ENCODE data around the gene BCAS3.
"Not testable (repeated sequence)": the region's sequence is repeated elsewhere in the genome, so short reads cannot be mapped to it uniquely, and the experiment has no call there.

BCAS3 gene

DNA sequence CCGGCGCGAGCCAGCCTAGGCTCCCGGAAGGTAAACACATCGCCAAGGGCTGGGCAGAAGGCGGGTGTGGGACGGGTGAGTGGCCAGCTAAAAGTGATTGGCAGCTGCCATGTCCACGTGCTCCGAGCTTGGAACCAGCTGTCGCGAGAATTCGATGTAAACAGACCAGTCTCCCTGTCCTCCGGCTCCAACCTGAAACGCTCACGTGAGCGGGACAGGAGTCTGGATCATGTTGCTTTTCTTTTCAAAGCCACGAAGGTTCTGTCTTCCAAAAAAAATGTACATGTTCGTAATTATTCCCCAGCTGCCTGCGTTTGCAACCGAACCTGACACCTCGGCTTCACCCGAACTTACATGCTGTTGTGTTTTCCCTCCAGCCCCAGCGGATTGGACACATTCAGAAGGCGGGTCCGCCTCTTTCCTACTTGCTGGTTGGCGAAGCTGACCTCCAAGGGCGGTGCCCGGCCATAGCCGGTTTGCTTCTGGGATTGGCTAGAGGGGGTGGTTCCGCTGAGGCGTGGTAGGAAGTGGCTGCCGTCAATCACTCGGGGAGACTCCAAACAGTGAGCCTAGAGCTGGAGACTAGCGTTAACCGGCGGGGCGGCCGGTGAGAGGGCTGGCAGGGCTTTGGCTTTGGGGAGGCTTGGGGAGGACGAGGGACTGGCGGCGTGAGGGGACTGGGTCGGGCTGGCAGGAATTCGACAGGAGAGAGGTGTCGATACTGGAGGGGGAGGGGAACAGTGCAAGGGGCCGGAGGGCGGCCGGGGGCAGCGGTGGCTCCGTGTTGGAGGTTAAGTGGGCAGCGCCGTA lies at the start of gene BCAS3:
TSS of gene BCAS3 (plus strand) at position 544 of the 810 bp plus-strand sequence.
- peak; percentile 99 for DNase-seq

DNA sequence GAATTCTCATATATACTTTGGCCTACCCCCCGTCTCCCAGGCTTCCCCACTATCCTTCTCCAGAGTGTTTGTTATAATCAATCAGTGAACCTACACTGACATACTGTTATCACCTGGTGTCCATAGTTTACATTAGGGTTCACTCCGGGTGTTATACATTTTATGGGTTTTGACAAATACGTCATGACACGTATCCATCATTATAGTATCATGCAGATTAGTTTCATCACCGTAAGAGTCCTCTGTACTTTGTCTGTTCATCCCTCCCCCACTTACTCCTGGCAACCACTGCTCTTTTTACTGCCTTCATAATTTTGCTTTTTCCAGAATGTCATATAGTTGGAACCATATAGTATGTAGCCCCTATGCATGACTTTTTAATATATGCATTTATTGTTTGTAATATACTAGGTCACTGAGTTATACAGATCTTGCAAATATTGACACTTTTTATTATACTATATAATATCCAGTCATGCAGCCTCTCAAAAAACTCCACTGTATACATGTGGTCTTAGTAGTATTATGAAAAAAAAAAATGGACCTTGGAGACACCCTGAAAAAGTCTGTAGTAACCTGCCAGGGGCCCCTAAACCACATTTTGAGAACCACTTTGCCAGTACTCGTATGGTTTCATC lies 49.3 kb upstream of the BCAS3 start:
- no peak for DNase-seq

DNA sequence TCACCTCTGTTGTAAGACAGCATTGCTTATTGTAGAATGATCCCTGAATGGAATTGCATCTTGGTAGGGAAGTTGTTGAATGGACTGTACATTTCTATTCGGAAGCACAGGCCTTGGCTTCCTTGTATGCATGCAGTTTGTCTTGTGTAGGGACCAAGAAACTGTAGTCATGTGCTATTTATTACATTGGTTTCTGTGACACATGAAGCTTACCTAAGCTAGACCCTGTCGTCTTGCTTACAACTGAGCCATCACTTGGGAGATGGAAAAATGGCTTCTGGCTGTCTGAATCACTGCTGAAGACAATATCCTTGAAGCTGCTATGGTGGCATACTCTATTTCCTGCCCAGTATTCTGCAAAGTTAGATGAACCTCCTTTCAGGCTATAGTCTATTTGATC lies 48.5 kb upstream of the BCAS3 start:
- DNase-seq: no peak

DNA sequence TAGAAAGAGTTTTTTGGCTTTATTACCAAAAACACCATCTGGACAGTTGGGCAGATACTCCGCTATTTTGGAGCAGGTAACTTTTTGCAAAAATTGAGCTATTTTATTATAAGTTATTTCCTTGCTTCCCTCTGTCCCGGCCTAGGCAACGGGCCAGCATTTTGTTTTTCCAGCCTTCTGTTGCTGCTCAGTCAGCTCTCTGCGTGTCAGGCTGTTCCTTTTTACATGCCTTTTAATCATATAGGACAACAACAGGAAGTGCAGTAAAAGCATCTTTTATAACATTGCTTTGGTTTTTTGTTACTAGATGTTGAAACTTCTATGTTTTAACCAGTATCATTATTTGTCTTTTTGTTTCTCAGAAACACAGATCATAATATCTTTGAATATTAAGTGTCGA lies 47.3 kb upstream of the BCAS3 start:
- no peak for DNase-seq

DNA sequence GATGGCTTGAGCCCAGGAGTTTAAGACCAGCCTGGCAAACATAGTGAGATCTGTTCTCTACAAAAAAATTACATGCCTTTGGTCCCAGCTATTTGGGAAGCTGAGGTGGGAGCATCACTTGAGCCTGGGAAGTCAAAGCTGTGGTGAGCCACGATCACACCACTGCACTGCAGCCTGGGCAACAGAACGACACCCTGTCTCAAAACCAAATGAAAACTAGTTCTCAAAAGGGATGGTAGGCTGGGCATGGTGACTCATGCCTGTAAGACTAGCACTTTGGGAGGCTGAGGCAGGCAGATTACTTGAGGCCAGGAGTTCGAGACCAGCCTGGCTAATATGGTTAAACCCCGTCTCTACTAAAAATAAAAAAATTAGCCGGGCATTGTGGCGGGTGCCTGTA lies 46.5 kb upstream of the BCAS3 start:
- DNase-seq: no peak

DNA sequence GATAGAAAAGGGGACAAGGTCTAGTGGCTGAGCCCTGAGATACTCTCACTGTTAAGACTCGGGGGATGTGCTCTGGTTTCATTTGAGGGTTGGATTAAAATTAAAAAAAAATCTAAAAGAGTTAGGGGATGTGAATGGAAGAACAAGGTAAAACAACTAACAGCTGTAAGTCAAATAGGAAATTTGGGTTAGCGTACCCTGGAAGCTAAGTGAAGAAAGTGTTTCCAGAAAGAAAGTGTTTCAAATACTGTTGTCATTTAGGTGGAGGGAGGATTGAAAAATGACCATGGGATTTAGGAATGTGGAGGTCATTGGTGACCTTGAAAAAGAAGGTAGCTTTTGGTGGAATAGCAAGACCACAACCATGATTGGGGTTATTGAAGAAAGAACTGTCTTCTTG lies 40.0 kb upstream of the BCAS3 start:
- no peak for DNase-seq

DNA sequence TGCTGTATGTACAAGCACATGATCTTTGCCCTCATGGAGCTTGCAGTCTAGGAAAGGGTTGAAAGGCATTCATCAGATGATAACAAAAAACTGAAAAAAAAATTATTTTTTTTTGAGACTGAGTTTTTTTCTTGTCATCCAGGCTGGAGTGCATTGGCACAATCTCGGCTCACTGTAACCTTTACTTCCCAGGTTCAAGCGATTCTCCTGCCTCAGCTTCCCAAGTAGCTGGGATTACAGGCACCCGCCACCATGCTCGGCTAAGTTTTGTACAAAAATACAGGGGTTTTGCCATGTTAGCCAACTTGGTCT lies 38.7 kb upstream of the BCAS3 start:
- DNase-seq: no peak

DNA sequence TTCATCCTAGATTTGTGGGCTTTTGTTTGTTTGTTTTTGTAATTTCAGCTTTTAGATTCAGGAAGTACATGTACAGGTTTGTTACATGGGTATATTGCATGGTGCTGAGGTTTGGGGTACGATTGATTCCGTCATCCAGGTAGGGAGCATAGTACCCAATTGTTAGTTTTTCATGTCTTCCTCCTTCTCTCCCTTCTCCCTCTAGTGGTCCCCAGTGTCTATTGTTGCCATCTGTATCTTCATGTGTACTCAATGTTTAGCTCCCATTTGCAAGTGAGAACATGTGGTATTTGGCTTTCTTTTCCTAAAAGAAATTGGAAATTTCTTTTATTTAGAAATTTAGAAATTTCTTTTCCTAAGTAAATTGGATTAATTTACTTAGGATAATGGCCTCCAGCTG lies 37.1 kb upstream of the BCAS3 start:
- peak; percentile 20 for DNase-seq

DNA sequence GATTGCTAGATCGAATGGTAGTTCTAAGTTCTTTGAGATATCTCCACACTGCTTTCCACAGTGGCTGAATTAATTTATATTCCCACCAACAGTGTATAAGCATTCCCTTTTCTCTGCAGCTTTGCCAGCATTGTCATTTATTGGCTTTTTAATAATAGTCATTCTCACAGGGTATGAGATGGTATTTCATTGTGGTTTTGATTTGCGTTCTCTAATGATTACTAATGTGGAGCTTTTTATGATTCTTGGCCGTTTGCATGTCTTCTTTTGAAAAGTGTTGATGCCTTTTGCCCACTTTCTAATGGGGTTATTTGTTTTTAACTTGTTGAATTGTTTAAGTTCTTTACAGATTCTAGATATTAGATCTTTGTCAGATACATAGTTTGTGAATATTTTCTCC lies 36.5 kb upstream of the BCAS3 start:
- no peak for DNase-seq

DNA sequence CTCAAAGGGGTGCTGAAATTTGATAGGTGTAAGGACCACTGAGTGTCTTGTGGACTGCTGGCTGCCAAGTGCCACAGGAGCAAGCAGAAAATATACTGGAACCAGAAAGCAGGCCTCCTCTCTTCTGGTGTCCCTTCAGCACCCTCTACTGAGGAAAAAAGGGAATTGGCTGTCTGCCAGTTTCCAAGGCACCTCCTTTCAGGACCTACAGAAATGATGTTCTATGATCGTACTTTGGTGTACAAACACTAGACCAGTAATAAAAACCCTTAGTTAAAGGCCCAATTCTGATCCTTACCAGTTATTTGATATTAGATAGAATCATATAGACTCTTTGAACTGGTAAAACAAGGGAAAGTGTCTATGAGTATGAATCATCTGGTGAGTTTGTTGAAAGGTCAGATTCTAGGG lies 35.8 kb upstream of the BCAS3 start:
- peak; percentile 88 for DNase-seq

DNA sequence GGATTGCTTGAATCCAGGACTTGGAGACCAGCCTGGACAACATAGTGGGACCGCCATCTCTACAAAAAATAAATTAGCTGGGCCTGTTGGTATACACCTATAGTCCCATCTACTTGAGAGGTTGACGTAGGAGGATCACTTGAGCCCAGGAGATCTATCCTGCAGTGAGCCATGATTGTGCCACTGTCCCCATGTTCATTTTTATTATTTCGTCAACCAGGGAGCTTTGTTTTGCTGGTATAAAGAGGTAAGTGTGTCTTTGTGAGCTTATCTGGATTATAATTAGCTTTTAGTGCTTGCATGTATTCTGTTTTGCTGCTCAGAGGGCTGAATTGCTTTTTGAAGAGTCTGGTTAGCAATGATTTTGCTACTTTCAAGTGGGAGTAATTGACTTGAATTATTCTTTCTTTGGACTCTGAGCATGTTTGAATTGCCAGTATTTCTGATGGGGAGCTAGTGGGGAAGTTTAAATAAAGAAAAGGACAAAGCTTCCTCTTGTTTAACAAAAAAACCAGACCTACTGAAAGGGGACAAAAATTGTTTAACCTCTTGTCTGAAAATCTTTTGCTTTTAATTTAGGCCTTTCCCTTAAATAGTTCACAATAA lies 31.6 kb upstream of the BCAS3 start:
- no peak for DNase-seq

DNA sequence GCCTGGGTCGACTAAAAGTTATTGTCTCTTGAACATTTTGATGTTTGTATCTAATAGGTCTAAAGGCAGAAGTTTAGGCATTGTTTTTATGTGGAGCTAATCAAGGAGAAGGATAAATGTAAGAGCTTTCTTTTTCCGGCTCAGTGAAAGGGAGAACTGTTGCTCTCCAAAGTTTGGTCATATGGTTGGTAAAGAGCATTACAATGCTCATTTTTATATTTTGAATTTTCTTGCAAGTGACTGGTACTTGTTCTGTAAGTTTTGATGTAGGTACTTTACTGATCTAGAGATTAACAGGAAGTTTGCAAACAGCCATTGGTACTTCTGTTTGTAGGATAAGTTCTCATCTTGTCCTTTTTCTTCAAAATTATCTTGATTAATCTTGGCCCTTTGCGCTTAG lies 30.9 kb upstream of the BCAS3 start:
- DNase-seq: no peak

DNA sequence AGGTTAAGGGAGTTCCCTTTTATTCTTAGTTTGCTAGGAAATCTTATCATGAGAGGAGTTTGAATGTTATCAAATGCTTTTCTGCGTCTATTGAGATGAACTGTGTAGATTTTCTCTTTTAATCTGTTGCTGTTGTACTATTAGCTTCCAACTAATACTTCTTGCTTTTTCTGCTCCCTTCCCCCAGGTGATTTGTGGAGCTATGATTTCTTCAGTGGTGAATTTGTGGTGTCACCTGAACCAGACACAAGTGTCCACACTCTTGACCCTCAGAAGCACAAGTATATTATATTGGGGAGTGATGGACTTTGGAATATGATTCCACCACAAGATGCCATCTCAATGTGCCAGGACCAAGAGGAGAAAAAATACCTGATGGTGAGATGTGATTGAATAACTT lies 29.9 kb upstream of the BCAS3 start:
- DNase-seq: no peak

DNA sequence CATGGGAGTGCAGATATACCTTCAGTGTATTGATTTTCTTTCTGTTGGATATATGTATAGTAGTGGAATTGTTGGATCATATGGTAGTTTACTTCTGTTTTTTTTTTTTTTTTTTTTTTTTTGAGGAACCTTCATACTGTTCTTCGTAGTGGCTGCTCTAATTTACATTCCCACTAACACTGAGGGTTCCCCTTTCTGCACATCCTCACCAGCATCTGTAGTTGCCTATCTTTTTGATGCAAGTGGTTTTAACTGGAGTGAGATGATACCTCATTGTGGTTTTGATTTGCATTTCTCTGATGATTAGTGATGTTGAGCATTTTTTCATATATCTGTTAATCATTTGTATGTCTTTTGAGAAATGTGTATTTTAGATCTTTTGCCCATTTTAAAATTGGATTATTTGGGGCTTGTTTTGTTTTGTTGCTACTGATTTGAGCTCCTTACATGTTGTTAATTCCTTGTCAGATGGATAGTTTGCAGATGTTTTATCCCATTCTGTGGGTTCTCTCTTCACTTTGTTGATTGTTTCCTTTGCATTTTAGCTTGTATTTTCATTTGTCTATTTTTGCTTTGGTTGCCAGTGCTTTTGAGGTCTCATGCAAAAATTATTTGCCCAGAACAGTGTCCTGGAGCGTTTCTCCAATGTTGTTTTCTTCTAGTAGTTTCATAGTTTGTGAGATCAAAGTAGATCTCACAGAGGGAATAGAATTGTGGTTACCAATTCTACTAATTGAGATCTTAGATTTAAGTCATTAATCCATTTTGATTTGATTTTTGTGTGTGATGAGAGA lies 25.0 kb upstream of the BCAS3 start:
- peak; percentile 68 for DNase-seq

DNA sequence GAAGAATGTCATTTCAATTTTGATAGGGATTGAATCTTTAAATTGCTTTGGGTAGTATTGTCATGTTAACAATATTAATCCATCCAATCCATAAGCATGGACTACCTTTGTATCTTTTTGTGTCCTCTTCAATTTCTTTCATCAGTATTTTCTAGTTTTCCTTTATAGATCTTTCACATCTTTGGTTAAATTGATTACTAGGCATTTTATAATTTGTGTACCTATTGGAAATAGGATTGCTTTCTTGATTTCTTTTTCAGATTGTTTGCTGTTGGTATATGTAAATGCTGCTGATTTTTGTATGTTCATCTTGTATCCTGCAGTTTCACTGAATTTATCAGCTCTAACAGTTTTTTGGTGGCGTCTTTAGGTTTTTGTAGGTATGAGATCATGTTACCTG lies 24.1 kb upstream of the BCAS3 start:
- DNase-seq: no peak

DNA sequence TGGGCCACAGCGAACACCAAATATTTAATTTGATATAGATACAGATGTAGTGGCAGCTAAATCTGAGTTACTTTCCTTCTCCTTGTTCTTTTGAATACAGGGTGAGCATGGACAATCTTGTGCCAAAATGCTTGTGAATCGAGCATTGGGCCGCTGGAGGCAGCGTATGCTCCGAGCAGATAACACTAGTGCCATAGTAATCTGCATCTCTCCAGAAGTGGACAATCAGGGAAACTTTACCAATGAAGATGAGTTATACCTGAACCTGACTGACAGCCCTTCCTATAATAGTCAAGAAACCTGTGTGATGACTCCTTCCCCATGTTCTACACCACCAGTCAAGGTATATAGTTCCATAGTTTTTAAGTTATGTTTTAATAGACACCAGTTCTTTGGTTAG lies 21.2 kb upstream of the BCAS3 start:
- peak; percentile 17 for DNase-seq

DNA sequence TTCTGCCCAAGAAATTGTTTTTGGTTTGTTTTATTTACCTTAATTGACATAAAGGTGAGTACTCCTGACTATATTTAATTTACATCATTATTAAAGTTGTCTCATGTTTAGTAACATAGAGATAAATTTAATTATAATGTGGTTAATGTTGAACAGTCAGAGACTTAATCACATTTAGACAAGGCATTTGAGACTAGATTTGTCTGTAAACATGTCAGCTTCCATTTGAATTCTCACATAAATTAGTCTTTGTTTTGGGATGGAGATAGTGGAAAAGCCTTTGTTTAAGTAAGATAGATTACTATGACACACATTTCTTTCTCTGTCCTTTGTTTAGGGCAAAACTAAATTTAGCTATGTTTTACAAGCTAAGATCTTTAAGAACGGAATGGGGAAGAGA lies 18.5 kb upstream of the BCAS3 start:
- DNase-seq: no peak

DNA sequence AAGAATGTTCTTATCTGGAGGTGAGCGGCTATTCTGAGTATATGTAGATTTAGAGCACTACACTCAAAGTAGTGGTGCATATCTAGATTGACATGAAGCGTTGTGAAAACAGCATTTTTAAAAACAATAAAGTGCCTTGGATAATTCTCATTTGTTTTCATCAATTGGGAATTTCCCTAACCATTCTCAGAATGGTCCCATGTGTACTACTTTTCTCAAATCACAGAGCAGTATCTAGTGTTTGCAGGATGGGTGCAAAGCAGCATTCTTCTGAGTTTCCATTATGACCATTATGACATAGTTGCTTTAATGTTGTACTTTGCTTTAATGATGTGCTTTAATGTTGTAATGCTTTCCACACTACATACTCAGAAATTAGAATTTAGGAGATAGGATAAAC lies 16.2 kb upstream of the BCAS3 start:
- DNase-seq: no peak

DNA sequence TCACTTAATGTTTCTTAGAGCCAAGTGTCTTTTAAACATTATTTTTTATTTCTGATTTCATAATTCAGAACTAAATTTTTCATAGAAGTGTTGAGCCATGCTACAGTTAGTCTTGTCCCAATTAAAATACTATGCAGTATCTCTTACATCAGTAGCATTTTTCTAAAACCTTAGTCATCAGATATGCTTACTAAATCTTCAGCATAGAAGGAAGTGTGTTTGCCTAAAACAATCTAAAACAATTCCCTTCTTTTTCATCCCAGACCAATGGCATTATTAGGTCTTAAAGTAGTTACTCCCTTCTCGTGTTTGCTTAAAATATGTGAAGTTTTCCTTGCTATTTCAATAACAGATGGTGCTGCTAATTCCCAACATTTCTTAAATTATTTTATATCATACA lies 13.6 kb upstream of the BCAS3 start:
- no peak for DNase-seq

DNA sequence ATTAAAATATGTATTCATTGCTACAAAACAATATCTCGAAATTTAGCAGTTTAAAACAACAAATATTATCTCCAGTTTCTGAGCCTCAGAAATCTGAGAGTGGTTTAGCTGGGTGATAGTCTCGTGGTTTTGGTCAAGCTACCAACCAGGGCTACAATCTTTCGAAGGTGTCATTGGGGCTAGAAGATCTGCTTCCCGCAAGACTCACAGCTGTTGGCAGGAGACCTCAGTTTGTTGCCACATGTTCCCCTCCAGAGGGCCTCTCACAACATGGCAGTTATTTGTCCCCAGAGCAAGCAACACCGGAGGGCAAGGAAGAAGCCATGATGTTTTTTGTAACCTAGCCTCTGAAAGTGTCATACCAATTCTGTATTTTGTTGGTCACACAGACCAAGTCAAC lies 12.0 kb upstream of the BCAS3 start:
- no peak for DNase-seq

DNA sequence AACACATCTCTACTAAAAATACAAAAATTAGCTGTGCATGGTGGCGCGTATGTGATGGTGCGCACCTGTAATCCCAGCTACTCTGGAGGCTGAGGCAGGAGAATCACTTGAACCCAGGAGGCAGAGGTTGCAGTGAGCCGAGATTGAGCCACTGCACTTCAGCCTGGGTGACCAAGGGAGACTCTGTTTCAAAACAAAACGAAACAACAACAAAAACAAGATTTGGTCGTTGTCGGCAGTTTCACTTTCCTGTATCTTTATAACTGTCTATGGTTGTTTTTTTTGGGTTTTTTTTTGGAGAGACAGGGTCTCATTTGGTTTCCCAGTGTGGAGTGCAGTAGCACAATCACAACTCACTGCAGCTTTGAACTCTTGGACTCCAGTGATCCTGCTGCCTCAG lies 8.9 kb upstream of the BCAS3 start:
- not testable (repeated sequence) for DNase-seq

DNA sequence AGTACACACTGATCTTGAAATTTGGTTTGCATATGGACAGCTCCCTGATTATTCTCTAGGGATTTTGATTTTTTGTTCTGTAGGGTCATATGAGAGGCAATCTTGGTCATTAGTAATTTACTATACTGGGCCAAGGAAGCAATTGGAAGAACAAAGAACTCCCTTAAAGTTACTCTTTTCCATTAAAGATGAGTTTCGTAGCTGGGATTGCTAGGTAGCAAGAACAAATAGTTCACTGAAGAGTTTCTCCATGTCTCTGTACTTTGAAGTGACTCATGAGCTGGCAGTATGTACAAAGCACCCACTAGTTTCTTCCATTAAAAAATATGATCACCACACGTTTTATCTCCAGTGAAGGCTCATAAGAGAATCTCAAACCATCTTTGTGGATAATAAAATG lies 6.2 kb upstream of the BCAS3 start:
- DNase-seq: no peak

DNA sequence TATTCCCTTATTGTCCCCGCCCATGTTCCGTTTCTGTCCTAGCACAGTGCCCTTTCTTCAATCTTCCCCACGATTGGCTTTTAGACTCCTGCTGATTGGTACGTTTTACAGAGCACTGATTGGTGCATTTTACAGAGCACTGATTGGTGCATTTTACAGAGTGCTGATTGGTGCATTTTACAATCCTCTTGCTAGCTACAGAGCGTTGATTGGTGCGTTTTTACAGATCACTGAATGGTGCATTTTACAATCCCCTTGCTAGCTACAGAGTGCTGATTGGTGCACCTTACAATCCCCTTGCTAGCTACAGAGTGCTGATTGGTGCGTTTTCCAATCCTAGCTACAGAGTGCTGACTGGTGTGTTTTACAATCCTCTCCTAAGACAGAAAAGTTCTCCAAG lies 3.0 kb upstream of the BCAS3 start:
- DNase-seq: peak; percentile 8

DNA sequence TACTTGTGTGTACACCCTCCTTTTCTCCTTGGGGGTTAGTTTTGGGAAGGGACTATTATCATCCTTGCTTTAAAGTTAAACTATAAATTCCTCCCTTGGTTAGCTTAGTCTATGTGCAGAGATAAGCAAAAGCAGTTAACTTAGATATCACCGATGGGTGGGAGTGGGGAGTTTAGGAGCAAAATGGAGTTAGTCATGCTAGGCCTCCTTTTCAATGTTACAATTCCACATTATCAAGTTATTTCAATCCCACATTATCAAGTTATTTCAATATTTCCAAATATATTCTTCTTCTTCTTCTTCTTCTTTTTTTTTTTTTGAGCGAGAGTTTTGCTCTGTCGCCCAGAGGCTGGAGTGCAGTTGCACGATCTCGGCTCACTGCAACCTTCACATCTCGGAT lies 1.7 kb upstream of the BCAS3 start:
- no peak for DNase-seq

Measured in OCI-M1 (cell line).